SK-N-SH (cell line): ENCODE data around the gene SLC18A2. TPM values are rescaled to one million over a fixed set of nuclear protein-coding genes. Genes with fewer than 3 reads are reported as not detected.

ENCODE experiments used
- CTCF ChIA-PET: fragments of 300-600, 350-600 bp; formaldehyde crosslinking; extraction: SDS; loops from one replicate; lab custom pipeline; 2021; lab: Yijun Ruan, JAX
- POLR2A ChIA-PET: fragments of 350-600 bp; sonication (Branson Sonifier 250); formaldehyde crosslinking; extraction: SDS; loops from one replicate; lab custom pipeline; 2020; ENCODE audit warnings: antibody characterized with exemption, inconsistent platforms; lab: Yijun Ruan, JAX
- DNase-seq: peaks from one replicate; pipeline ENCODE4 v3.0.0; 2012
- H2AFZ ChIP-seq: fragments of 200-600 bp; sonication (generic); 2 replicates; pipeline ENCODE4 v1.8.1; 2016; ENCODE audit warnings: antibody characterized with exemption, mild to moderate bottlenecking, low read depth
- H3F3A ChIP-seq: fragments of 200-600 bp; sonication (generic); replicated peaks from 2 replicates; pipeline ENCODE3; 2016; ENCODE audit warnings: antibody characterized with exemption, mild to moderate bottlenecking; ENCODE audit not compliant: insufficient read depth
- H3K27ac ChIP-seq, 2 experiments: fragments of 200-500 bp in 1 of 2; fragments of 200-600 bp in 1 of 2; sonication (Bioruptor generic) in 1 of 2; sonication (generic), shearing (Covaris generic) in 1 of 2; 2 replicates each; pipeline versions ENCODE4 v1.5.1 to v1.6.1; 2014 to 2016; ENCODE audit warnings: low read depth in 2 of 2, inconsistent platforms in 1 of 2, low read length in 1 of 2, mild to moderate bottlenecking in 1 of 2, mixed read lengths in 1 of 2
- H3K27me3 ChIP-seq: fragments of 200-600 bp; sonication (generic), shearing (Covaris generic); 2 replicates; pipeline ENCODE4 v1.6.1; 2016; ENCODE audit warnings: mixed run types; ENCODE audit not compliant: insufficient read depth
- H3K36me3 ChIP-seq, 2 experiments: fragments of 200-500 bp in 1 of 2; fragments of 200-600 bp in 1 of 2; sonication (Bioruptor generic) in 1 of 2; sonication (generic) in 1 of 2; replicated peaks in 1 of 2; 2 replicates each; pipeline versions ENCODE3 to v1.5.1; 2014 to 2016; ENCODE audit warnings: low read length in 1 of 2, mild to moderate bottlenecking in 1 of 2; ENCODE audit not compliant: insufficient read depth in 2 of 2, control insufficient read depth in 1 of 2
- H3K4me1 ChIP-seq, 2 experiments: fragments of 200-500 bp in 1 of 2; fragments of 200-600 bp in 1 of 2; sonication (Bioruptor generic) in 1 of 2; sonication (generic), shearing (Covaris generic) in 1 of 2; 2 replicates each; pipeline versions ENCODE4 v1.5.1 to v1.6.1; 2014 to 2016; ENCODE audit warnings: low read depth in 1 of 2, low read length in 1 of 2, mixed run types in 1 of 2; ENCODE audit not compliant: insufficient read depth in 2 of 2, control insufficient read depth in 1 of 2
- H3K4me2 ChIP-seq: fragments of 200-600 bp; sonication (generic), shearing (Covaris generic); 2 replicates; pipeline ENCODE4 v1.6.1; 2017; ENCODE audit warnings: mixed run types
- H3K4me3 ChIP-seq, 2 experiments: fragments of 200-500 bp in 1 of 2; fragments of 200-600 bp in 1 of 2; sonication (Bioruptor generic) in 1 of 2; sonication (generic), shearing (Covaris generic) in 1 of 2; 2 replicates each; pipeline versions ENCODE4 v1.5.1 to v1.8.1; 2014 to 2016; ENCODE audit warnings: low read depth in 2 of 2, inconsistent platforms in 1 of 2, low read length in 1 of 2, mild to moderate bottlenecking in 1 of 2, mixed read lengths in 1 of 2, moderate library complexity in 1 of 2
- H3K79me2 ChIP-seq: fragments of 200-600 bp; sonication (generic); 2 replicates; pipeline ENCODE4 v1.8.1; 2017; ENCODE audit warnings: mild to moderate bottlenecking; ENCODE audit not compliant: insufficient read depth
- H3K9ac ChIP-seq: fragments of 200-600 bp; sonication (generic); 2 replicates; pipeline ENCODE4 v1.6.1; 2017; ENCODE audit warnings: mixed run types
- H3K9me2 ChIP-seq: fragments of 200-600 bp; sonication (generic); 2 replicates; pipeline ENCODE4 v1.6.1; 2017; ENCODE audit warnings: mixed run types
- H3K9me3 ChIP-seq: fragments of 200-600 bp; sonication (generic); 2 replicates; pipeline ENCODE4 v1.6.1; 2017; ENCODE audit warnings: mixed run types, mild to moderate bottlenecking, moderate library complexity
- H4K20me1 ChIP-seq: fragments of 200-600 bp; sonication (generic); 2 replicates; pipeline ENCODE4 v1.6.1; 2017; ENCODE audit warnings: mild to moderate bottlenecking, mixed run types; ENCODE audit not compliant: insufficient read depth
- ELF1 ChIP-seq: IDR thresholded peaks from 2 replicates; pipeline ENCODE4 v1.4.0; 2012
- EP300 ChIP-seq, 2 experiments: IDR thresholded peaks; 2 replicates each; pipeline versions ENCODE4 v1.4.0 to v1.6.1; 2012; ENCODE audit warnings: borderline replicate concordance in 1 of 2, low read depth in 1 of 2, low read length in 1 of 2
- EZH2phosphoT487 ChIP-seq: fragments of 200-600 bp; sonication (generic); IDR thresholded peaks from 2 replicates; pipeline ENCODE4 v1.6.1; 2017; ENCODE audit warnings: low read depth, mixed run types, mild to moderate bottlenecking, antibody characterized with exemption, moderate library complexity, borderline replicate concordance
- FOSL2 ChIP-seq: IDR thresholded peaks from 2 replicates; pipeline ENCODE4 v1.4.0; 2012; ENCODE audit warnings: low read depth, mild to moderate bottlenecking, moderate library complexity, borderline replicate concordance
- FOXJ3 ChIP-seq: sonication (generic); formaldehyde crosslinking; IDR thresholded peaks from 2 replicates; pipeline ENCODE4 v1.5.1; 2020; ENCODE audit warnings: mild to moderate bottlenecking, missing genetic modification reagents
- NFIC ChIP-seq: IDR thresholded peaks from 2 replicates; pipeline ENCODE4 v1.4.0; 2012; ENCODE audit warnings: borderline replicate concordance
- NRF1 ChIP-seq: IDR thresholded peaks from 2 replicates; pipeline ENCODE4 v1.6.1; 2012; ENCODE audit warnings: low read depth, mild to moderate bottlenecking, low read length
- RAD21 ChIP-seq: IDR thresholded peaks from 2 replicates; pipeline ENCODE4 v1.6.1; 2012; ENCODE audit warnings: mild to moderate bottlenecking, low read length
- RCOR1 ChIP-seq: fragments of 150-350 bp; IDR thresholded peaks from 2 replicates; pipeline ENCODE4 v1.6.1; 2017; ENCODE audit warnings: antibody characterized with exemption, low read length
- SMC3 ChIP-seq: IDR thresholded peaks from 2 replicates; pipeline ENCODE4 v1.6.1; 2012; ENCODE audit warnings: low read depth, low read length, improper control_type of control experiment
- TAF1 ChIP-seq: IDR thresholded peaks from 2 replicates; pipeline ENCODE4 v1.6.1; 2012; ENCODE audit warnings: low read depth, mild to moderate bottlenecking, low read length, moderate library complexity, borderline replicate concordance
- TCF12 ChIP-seq: IDR thresholded peaks from 2 replicates; pipeline ENCODE4 v1.4.0; 2012
- TEAD4 ChIP-seq: IDR thresholded peaks from 2 replicates; pipeline ENCODE4 v1.4.0; 2012; ENCODE audit warnings: mild to moderate bottlenecking, borderline replicate concordance; ENCODE audit not compliant: insufficient read depth
- YY1 ChIP-seq: IDR thresholded peaks from 2 replicates; pipeline ENCODE4 v1.4.0; 2012; ENCODE audit warnings: low read depth, mild to moderate bottlenecking
- WGBS: methylation state at CpG from one replicate; pipeline ENCODE4 v1.1.6; 2017; ENCODE audit warnings: low lambda C conversion rate; 5-methylcytosine and 5-hydroxymethylcytosine counted together
- polyA plus RNA-seq, 3 experiments: library from polyadenylated mRNA; depleted of rRNA; stranded (reverse); fragments of >200 nt; gene quantifications; 2 replicates each; pipeline ENCODE4 v1.2.3, GENCODE V29; 2012
- TF ChIP-seq, protein P1 (sequence below): fragments of 150-350 bp; IDR thresholded peaks from 2 replicates; pipeline ENCODE4 v1.6.1; 2017; ENCODE audit warnings: antibody characterized with exemption, low read length, low read depth, borderline replicate concordance
- TF ChIP-seq, protein P2 (sequence below): IDR thresholded peaks from 2 replicates; pipeline ENCODE4 v1.4.0; 2012; ENCODE audit warnings: low read depth, borderline replicate concordance
- TF ChIP-seq, protein P3 (sequence below): fragments of 150-350 bp; IDR thresholded peaks from 2 replicates; pipeline ENCODE4 v1.6.1; 2016; ENCODE audit warnings: mild to moderate bottlenecking, low read depth, low read length
- TF ChIP-seq, protein P4 (sequence below): IDR thresholded peaks from 2 replicates; pipeline ENCODE4 v1.4.0; 2012; ENCODE audit warnings: low read depth

SLC18A2 gene
- polyA plus RNA-seq, 1 of the 3 experiments (the other 2 are of a cell fraction) = not detected

DNA sequence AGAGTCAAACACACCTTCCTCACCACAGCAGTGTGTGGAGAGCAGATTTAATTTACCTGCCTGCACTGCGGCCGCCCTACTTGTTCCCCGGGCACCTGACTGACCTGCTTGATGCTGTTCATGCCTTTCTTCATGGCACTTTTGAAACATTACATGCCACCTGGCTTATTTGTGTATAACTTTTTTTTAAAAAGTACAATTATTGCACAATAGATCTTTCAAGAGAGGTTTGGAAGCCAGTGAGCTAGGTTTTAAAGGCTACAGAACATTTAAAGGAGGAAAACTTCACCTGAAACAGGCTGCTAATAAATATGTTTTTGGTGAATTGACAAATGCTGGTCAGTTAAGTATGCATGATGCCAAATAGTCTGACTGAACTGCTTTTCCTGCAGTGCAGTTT, 33.1 kb downstream of the SLC18A2 start:
- H3K4me3 ChIP-seq = no peak overlapping the region
- no peak overlapping the region for H2AFZ ChIP-seq
- no peaks in the 10 kb centered on the region for H3K79me2 ChIP-seq
- ChIA-PET POLR2A (no interaction called here), CTCF (interaction anchor here (1.0 to 1.6 kb wide), 4 partner anchors 9 to 57 kb away, joined by 3 to 4 read pairs (median 4); no protein-coding TSS in a partner anchor)
- no peak for TF ChIP-seq YY1
- TF ChIP-seq, protein P1, sequence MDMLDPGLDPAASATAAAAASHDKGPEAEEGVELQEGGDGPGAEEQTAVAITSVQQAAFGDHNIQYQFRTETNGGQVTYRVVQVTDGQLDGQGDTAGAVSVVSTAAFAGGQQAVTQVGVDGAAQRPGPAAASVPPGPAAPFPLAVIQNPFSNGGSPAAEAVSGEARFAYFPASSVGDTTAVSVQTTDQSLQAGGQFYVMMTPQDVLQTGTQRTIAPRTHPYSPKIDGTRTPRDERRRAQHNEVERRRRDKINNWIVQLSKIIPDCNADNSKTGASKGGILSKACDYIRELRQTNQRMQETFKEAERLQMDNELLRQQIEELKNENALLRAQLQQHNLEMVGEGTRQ = no peak
- TF ChIP-seq NFIC = no peak
- no peak for TF ChIP-seq FOXJ3
- no peak for TF ChIP-seq RAD21
- TF ChIP-seq, protein P2, sequence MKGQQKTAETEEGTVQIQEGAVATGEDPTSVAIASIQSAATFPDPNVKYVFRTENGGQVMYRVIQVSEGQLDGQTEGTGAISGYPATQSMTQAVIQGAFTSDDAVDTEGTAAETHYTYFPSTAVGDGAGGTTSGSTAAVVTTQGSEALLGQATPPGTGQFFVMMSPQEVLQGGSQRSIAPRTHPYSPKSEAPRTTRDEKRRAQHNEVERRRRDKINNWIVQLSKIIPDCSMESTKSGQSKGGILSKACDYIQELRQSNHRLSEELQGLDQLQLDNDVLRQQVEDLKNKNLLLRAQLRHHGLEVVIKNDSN = no peak
- TF ChIP-seq SMC3 = no peak
- H3K9me2 ChIP-seq = no peaks in the 10 kb centered on the region
- H3K36me3 ChIP-seq = peaks cover 6 to 8% of the 10 kb centered on the region in 2 experiments
- WGBS = 97% methylated on average over 3 of the region's 3 CpGs
- H3K9ac ChIP-seq = no peak overlapping the region
- H3K4me2 ChIP-seq = no peak overlapping the region
- H3F3A ChIP-seq = no peaks in the 10 kb centered on the region
- H3K9me3 ChIP-seq = no peaks in the 10 kb centered on the region
- no peaks in the 10 kb centered on the region for H4K20me1 ChIP-seq
- peaks cover 0 to 11% of the 10 kb centered on the region in 2 experiments; a peak in 1 of 4 replicates for H3K4me1 ChIP-seq
- H3K27ac ChIP-seq = no peak overlapping the region
- DNase-seq = no peak
- H3K27me3 ChIP-seq = no peaks in the 10 kb centered on the region

DNA sequence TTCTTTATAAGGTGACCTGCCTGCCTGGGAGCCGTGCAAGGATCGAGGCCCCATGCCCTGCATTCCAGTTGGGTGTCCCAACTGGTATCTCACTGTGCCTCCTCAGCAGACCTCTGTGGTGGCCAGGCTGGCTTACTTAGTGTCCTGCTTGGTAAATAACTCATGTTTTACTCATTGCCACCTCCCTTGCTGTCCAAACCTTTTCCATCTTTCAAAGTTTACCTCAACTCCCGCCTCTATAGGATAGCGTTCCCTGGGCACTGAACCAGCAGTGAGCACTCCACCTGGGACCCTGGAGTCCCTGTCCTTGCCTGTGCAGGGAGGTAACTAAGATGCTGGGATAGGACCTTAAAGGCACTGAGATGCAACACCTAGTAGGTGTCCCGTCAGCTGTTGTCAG, 33.6 kb downstream of the SLC18A2 start:
- Histone ChIP-seq H3K27ac (no peak overlapping the region), H2AFZ (no peak overlapping the region), H3K4me1 (peaks cover 0 to 11% of the 10 kb centered on the region in 2 experiments; a peak in 1 of 4 replicates), H4K20me1 (no peaks in the 10 kb centered on the region), H3K4me2 (no peak overlapping the region), H3K27me3 (no peaks in the 10 kb centered on the region), H3K4me3 (no peak overlapping the region), H3K9me2 (no peaks in the 10 kb centered on the region), H3K9ac (no peak overlapping the region), H3F3A (no peaks in the 10 kb centered on the region), H3K36me3 (peaks cover 6 to 8% of the 10 kb centered on the region in 2 experiments), H3K79me2 (no peaks in the 10 kb centered on the region), H3K9me3 (no peaks in the 10 kb centered on the region)
- ChIA-PET POLR2A (no interaction called here), CTCF (interaction anchor here (0.8 to 2.2 kb wide), 5 partner anchors 20 to 58 kb away, joined by 3 to 14 read pairs (median 4); no protein-coding TSS in a partner anchor)
- DNase-seq = no peak
- 100% methylated on average over 4 of the region's 5 CpGs for WGBS
- TF ChIP-seq SMC3 (no peak), TCF12 (no peak), EZH2phosphoT487 (no peak), ELF1 (no peak), TEAD4 (no peak), NRF1 (no peak), TAF1 (no peak), FOSL2 (no peak), NFIC (no peak), RCOR1 (no peak), EP300 (IDR thresholded peaks at IDR 0.05; ENCODE audit: borderline replicate concordance in 1 of 2, low read depth in 1 of 2, low read length in 1 of 2) (no peak)
- TF ChIP-seq, protein P2 = no peak
- TF ChIP-seq, protein P3, sequence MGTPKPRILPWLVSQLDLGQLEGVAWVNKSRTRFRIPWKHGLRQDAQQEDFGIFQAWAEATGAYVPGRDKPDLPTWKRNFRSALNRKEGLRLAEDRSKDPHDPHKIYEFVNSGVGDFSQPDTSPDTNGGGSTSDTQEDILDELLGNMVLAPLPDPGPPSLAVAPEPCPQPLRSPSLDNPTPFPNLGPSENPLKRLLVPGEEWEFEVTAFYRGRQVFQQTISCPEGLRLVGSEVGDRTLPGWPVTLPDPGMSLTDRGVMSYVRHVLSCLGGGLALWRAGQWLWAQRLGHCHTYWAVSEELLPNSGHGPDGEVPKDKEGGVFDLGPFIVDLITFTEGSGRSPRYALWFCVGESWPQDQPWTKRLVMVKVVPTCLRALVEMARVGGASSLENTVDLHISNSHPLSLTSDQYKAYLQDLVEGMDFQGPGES = no peak
- TF ChIP-seq, protein P1 = no peak
- TF ChIP-seq, protein P4, sequence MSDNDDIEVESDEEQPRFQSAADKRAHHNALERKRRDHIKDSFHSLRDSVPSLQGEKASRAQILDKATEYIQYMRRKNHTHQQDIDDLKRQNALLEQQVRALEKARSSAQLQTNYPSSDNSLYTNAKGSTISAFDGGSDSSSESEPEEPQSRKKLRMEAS = no peak
